Measurements from ENCODE around the gene NES. TPM values are rescaled to one million over a fixed set of nuclear protein-coding genes. Genes with fewer than 3 reads are reported as not detected.

The NES gene
- polyA plus RNA-seq = 1.4 and 2.3 TPM in 2 replicates

DNA sequence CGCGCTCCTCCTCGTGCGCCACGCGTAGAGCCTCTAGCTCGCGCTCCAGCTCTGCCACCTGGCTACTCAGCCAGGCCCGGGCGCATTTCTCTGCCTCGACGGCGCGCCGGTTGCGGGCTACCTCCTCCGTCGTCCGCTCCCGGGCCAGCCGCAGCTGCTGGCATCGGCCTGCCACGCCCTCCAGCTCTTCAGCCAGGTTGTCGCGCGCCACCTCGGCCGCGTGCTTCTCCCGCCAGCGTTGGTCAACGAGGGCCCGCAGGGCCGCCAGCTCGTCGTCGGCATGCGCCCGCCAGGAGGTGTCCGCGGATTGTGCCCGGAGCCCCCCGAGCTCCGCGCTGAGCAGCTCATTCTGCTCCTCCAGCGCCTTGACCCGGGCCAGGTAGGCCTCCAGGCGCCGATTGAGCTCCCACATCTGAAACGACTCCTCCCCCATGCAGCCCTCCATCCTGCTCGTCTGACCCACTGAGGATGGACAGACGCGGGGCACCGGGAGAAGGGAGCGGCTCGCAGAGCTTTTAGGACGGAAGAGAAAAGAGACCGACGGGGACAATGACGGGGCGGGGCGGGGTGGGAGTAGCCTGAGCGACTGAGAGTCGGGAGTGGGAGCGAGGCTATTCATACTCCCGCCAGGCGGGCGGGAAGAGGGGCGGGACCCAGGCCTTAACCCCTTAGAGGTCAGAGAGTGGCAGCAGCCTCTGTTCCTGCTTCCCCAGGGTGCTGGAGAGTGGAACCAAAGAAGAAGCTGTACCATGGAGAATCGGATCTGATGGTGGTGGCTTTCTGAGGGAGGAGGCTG is at the start of gene NES:
Gene NES (minus strand): TSS at position 588 of the 796 bp plus-strand sequence. CDS start 143 bp downstream, at position 445.

GRCh38 chr1:156705321-156705917 is 28.2 kb upstream of the NES start, which contains the start of gene CRABP2:
Gene CRABP2 (minus strand): TSS chr1:156705583. CDS start chr1:156705446, 137 bp downstream.

GRCh38 chr1:156641761-156642264 is 35.4 kb downstream of the NES start, which contains the start of gene BCAN:
Gene BCAN (plus strand): TSS chr1:156642117. CDS start chr1:156646055, 3,938 bp downstream.

GRCh38 chr1:156618853-156619581 is 58.2 kb downstream of the NES start, which contains the start of gene HAPLN2:
Gene HAPLN2 (plus strand): TSS chr1:156619415. CDS start chr1:156623491, 4,076 bp downstream.

Other genes starting within 250 kb of the NES start
- 2.1 and 3.2 TPM in 2 replicates for gene MEF2D, start 176.6 kb downstream of the NES start, polyA plus RNA-seq
- gene IQGAP3, start 104.8 kb downstream of the NES start, polyA plus RNA-seq = 0.07 and 0.09 TPM in 2 replicates
- gene TTC24, start 97.7 kb downstream of the NES start, polyA plus RNA-seq = not detected in 2 replicates
- gene NAXE, start 85.6 kb downstream of the NES start, polyA plus RNA-seq = 35.4 and 46.0 TPM in 2 replicates
- gene GPATCH4, start 75.9 kb downstream of the NES start, polyA plus RNA-seq = 46.2 and 58.6 TPM in 2 replicates
- not detected in 2 replicates for gene HAPLN2, start 58.0 kb downstream of the NES start, polyA plus RNA-seq
- gene BCAN, start 35.3 kb downstream of the NES start, polyA plus RNA-seq = 11.1 and 13.8 TPM in 2 replicates
- gene CRABP2, start 28.2 kb upstream of the NES start, polyA plus RNA-seq = 0.40 TPM in 1 of 2 replicates, not detected in the other
- gene METTL25B, start 51.1 kb upstream of the NES start, polyA plus RNA-seq = 3.2 and 7.9 TPM in 2 replicates
- gene ISG20L2, start 51.4 kb upstream of the NES start, polyA plus RNA-seq = 1.8 and 2.5 TPM in 2 replicates
- 33.8 and 58.2 TPM in 2 replicates for gene MRPL24, start 63.7 kb upstream of the NES start, polyA plus RNA-seq
- 21.2 and 24.3 TPM in 2 replicates for gene HDGF, start 74.3 kb upstream of the NES start, polyA plus RNA-seq
- 17.6 and 22.9 TPM in 2 replicates for gene PRCC, start 90.1 kb upstream of the NES start, polyA plus RNA-seq
- gene SH2D2A, start 139.4 kb upstream of the NES start, polyA plus RNA-seq = not detected in 2 replicates
- not detected in 2 replicates for gene INSRR, start 181.7 kb upstream of the NES start, polyA plus RNA-seq
- gene NTRK1, start 183.5 kb upstream of the NES start, polyA plus RNA-seq = not detected in 2 replicates
- gene PEAR1, start 216.3 kb upstream of the NES start, polyA plus RNA-seq = 0.08 TPM in 1 of 2 replicates, not detected in the other
- gene LRRC71, start 243.2 kb upstream of the NES start, polyA plus RNA-seq = not detected in 2 replicates